Fibroblast of mammary gland (primary cell): ENCODE results near the gene TMC2.
A peak's percentile ranks its signal among the peaks of the same experiment; 100 is the strongest.

Experiments used
- DNase-seq: peaks from one replicate; pipeline ENCODE4 v3.0.0-alpha.2; 2010; ENCODE audit warnings: low read depth
- H3K4me3 ChIP-seq: 2 replicates; pipeline ENCODE4 v1.5.1; 2011; ENCODE audit warnings: low read depth, mild to moderate bottlenecking, low read length, moderate library complexity; ENCODE audit not compliant: control insufficient read depth
- CTCF ChIP-seq: conservative IDR thresholded peaks from 2 replicates; pipeline ENCODE4 v1.5.1; 2011; ENCODE audit warnings: low read depth, low read length, inconsistent platforms; ENCODE audit not compliant: control insufficient read depth, insufficient read depth

The TMC2 gene

GRCh38 chr20:2585811-2586210 lies 49.4 kb downstream of the TMC2 start:
- DNase-seq: peak; percentile 70

DNA sequence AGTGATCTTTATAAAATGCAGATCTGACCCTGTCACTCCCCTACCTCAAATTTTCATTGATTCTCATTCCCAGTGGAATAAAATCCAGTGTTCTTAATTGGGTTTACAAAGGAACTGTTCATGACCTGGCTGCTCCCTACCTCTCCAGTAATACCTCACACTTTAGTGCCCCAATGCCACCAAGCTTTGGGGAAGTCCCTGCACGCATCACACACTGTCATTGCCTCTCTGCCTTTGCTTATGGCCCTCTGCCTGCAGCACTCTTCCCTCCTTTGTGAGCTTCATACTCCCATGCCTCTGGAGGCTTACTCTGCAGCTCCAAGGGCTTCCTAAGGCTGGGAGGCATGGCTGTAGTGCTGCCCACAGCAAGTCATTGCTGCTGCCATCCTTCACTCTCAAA lies 57.4 kb downstream of the TMC2 start:
- no peak overlapping the region for H3K4me3 ChIP-seq
- TF ChIP-seq CTCF: no peak
- no peak for DNase-seq

More at GRCh38 chr20:2585811-2586210, 49.4 kb downstream of the TMC2 start:
- H3K4me3 ChIP-seq: no peak overlapping the region
- no peak for TF ChIP-seq CTCF

- no peak for TF ChIP-seq CTCF
- H3K4me3 ChIP-seq: no peak overlapping the region
- DNase-seq: no peak
Measured at GRCh38 chr20:2595076-2595475, 58.7 kb downstream of the TMC2 start.

DNA sequence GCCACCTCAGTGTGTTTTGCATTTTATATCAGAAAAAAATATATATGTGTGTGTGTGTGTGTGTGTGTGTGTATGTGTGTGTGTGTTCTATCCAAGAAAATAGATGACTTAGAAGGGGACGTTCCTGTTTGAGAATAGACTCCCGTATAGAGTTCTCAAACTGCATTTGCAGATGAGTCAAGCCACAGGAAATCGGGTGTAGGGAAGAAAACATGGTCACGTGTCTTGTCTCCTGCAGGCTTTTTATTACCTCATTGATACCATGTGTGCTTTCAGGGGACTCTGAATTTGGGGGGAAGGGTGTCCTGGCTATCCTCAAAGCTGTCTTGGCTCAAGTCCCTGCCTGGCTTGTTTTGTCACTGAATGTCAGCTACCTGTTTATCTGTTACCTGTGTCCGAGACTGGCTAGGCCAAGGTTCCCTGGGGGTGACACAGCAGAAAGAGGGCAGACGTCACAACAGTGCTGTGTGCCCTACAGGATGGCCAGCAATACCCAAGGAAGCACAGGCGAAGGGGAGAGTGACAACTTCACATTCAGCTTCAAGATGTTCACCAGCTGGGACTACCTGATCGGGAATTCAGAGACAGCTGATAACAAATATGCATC lies 60.4 kb downstream of the TMC2 start:
- H3K4me3 ChIP-seq: no peak overlapping the region
- no peak for TF ChIP-seq CTCF
- peak; percentile 63 for DNase-seq

DNA sequence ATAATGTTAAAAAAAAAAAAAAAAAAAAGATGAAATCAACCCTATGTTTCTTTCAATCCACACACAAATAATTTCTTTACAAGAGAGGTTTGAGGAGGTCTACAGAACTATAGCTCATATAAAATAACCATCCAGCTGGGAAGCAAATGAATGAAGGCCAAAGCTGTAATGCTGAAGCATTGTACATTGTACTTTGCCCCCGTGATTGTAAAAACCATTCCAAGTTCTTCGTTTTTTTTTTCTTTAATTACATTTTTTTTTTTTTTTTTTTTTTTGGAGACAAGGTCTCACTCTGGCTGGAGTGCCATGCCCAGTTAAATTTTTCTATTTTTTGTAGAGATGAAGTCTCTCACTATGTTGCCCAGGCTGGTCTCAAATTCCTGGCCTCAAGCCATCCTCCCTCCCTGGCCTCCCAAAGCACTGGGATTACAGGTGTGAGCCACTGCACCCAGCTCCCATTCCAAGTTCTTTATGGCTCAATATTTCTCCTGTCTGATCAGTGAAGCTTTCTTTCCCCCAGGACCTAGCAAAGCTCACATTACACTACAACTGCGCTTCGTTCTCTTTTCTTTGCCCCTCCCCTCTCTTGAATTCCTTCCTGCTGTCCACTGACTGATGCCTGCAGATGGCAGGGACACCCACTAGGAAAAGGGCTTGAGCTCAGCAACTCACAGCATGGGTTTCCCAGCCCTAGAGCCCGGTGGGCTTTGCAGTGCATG lies 63.1 kb downstream of the TMC2 start:
- H3K4me3 ChIP-seq: no peak overlapping the region
- peak; percentile 6 for DNase-seq
- TF ChIP-seq CTCF: no peak

GRCh38 chr20:2602046-2602735 lies 65.8 kb downstream of the TMC2 start:
- no peak for DNase-seq
- H3K4me3 ChIP-seq: no peak overlapping the region
- no peak for TF ChIP-seq CTCF
